ENCODE data around the gene PRR13.

Gene PRR13

GRCh38 chr12:53468282-53468681, 26.7 kb downstream of the PRR13 start:
- no peak for DNase-seq (ENCODE audit: low read depth, low spot score)

GRCh38 chr12:53472056-53472582, 30.6 kb downstream of the PRR13 start:
- DNase-seq (ENCODE audit: low read depth, low spot score): no peak

DNA sequence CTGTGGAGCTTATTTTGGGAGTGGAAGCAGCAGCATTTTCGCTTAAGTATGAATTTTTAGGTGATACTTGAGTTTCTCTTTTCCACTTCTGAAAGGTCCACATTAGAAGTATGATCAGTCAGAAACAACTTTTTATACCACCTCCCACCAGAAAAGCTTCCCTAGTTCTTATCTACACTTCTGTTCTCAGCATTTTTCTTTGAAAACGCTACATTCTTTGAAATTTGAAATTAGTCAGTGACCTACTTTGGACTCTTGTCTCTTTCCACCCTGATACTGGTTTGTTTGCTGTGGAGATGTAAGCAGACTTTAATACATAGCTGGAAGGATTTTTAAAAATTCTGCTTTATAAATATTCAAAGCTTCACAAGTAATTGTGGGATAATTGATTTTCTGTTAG, 32.5 kb downstream of the PRR13 start:
- DNase-seq (ENCODE audit: low read depth, low spot score): no peak

DNA sequence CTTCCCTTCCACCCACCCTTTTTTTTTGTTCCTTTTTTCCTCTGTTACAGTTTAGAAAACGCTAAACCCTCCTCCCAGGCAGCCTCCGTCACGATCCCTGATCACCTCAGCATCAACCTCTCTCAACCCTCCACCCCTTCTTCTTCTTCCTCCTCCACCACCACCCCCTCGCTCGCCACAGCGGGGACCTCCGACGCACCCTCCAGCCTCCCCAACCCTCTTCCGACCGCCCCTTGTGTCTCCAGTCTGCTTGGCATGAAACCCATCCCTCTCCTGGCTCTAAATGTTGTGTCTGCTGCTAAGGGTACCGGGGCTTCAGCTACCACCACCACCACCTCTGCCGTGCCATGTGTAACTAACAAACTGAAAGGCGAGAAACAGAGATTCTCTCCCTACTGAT, 33.3 kb downstream of the PRR13 start:
- DNase-seq (ENCODE audit: low read depth, low spot score): no peak

GRCh38 chr12:53476769-53477209, 35.3 kb downstream of the PRR13 start:
- peak; percentile 39 for DNase-seq (ENCODE audit: low read depth, low spot score)

DNA sequence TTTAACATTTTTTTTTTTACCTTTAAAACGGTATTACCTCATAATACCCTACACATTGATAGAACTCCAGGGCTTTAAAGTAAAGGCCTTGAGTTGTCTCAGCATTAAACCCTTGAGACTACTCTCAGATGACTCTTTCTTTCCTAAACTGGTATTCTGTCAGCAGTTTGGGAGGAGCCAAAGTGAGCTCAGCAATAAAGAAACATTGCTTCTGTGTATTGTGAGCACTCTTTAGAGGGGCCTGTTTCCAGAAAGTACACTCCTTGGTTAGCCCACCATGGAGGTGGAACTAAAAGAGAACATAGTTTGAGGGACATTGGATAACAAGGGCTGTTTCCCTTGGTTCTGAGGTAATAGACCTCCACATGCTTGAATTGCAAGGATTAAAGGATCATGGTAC, 37.3 kb downstream of the PRR13 start:
- no peak for DNase-seq (ENCODE audit: low read depth, low spot score)

DNA sequence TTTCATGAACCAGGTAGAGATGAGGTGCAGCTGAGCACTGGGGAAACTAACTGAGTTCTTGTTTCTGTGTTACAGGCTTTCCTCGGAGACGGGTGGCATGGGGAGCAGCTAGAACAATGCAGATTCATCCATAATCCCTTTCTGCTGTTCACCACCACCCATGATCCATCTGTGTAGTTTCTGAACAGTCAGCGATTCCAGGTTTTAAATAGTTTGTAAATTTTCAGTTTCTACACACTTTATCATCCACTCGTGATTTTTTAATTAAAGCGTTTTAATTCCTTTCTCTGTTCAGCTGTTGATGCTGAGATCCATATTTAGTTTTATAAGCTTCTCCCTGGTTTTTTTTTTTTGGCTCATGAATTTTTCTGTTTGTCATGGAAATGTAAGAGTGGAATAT, 37.8 kb downstream of the PRR13 start:
- no peak for DNase-seq (ENCODE audit: low read depth, low spot score)

DNA sequence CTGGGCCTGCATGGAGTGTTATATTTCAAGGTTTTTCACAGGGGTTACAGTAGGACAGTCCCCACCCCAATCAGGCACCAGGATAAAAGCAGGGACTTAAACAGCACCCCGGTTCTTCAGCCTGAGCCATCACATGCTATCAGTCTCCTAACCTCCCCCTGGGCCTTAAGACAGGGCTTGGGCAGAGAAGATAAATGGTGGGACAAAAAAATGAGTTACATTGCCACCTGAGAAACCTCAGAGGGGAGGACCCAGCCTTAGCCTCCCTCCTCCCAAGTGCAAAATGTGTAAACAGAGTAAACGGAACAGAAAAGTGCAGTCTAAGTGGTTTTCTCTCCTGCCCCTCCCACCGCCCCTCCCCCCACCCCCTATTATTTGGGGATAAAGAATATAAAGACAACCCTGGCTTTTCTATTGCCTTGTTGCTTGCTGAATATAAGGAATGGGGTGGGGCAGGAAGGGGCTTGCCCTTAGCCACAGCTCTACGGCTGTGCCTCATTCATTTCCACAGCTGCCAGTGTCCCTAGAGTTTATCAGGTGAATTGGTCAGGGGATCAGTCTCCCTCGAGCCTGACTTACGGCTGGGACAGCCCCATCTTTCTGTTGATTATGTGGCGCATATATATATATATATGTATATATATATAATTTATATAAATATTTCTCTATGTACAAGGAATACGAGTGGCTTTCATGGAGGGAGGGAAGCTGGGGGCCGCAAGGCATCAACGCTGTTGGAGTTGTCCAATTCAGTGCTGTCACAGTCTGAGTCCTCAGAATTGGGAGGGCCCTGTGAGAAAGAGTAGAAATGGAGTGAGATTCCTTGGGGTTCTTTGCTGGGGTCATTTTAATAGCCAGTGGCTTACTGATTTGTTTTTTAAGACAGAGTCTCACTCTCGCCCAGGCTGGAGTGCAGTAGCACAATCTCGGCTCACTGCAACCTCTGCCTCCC, 39.2 kb downstream of the PRR13 start:
- no peak for DNase-seq (ENCODE audit: low read depth, low spot score)

DNA sequence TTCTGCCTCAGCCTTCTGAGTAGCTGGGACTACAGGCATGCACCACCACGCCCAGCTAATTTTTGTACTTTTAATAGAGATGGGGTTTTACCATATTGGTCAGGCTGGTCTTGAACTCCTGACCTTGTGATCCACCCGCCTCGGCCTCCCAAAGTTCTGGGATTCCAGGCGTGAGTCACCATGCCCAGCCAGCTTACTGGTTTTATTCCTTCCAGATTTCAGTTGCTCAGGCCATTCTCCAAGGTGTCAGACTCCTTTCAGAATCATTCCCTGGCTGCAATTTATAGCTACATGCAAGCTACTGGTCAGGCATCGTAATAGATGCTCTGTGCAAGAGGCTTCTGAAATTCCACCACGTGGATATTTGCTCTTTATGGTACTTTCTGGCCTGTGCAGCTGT, 39.9 kb downstream of the PRR13 start:
- peak; percentile 44 for DNase-seq (ENCODE audit: low read depth, low spot score)

- DNase-seq (ENCODE audit: low read depth, low spot score): peak; percentile 48
Observed at GRCh38 chr12:53481939-53482586, 40.5 kb downstream of the PRR13 start.

- DNase-seq (ENCODE audit: low read depth, low spot score): no peak
Observed at GRCh38 chr12:53482626-53483168, 41.2 kb downstream of the PRR13 start.

DNA sequence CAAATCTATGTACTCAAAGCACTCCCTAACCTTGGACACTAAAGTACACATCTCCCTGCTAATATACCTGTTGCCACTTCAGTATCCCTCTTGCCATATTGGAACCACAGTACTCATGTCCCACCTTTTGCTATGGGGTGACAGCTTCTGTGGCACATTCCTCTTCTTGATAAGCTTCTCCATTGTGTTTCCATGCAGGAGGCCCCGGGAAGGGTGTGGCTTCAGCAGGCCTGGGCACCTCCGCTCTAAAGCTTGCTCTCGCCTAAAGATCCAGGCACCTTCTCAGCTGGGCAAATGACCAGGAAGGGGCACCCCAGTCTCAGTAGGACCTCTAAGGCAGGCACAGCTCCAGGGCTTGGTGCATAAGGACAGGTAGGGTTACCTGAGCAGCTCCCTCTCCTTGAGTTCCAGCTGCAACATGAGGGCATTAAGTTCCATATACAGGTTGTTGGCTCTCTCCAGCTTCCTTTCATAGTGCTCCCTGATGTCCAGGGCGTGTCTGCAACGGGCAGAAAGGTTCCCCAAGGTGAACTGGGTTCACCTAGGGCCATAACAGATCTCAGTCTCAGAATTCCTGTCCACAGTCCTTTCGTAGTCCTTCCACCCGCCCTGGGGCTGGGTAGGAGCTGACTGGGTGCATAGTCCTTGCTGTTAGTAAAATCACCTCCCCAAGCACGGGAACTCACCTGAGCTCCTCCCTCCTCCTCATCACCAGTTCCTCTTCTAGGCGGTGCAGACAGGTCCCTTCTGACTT, 41.9 kb downstream of the PRR13 start:
- no peak for DNase-seq (ENCODE audit: low read depth, low spot score)

DNA sequence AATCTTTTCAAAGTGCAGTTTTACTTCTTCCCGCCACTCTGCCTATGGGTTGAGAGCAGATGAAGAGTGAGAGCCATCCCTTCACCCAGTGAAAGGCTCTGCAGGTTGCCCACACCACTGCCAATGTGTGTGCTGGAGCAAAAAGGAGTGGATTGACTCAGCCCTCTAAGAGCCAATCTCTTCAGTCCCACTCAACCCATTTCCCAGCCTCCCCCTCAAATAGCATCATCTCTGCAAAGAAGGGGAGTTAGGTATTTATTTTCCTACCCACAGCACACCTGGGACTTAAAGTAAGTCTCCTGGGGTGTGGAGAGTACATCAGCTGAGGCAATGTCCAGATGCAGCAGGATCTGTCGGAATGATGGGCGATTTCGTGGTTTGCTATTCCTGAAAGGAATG, 42.4 kb downstream of the PRR13 start:
- no peak for DNase-seq (ENCODE audit: low read depth, low spot score)

DNA sequence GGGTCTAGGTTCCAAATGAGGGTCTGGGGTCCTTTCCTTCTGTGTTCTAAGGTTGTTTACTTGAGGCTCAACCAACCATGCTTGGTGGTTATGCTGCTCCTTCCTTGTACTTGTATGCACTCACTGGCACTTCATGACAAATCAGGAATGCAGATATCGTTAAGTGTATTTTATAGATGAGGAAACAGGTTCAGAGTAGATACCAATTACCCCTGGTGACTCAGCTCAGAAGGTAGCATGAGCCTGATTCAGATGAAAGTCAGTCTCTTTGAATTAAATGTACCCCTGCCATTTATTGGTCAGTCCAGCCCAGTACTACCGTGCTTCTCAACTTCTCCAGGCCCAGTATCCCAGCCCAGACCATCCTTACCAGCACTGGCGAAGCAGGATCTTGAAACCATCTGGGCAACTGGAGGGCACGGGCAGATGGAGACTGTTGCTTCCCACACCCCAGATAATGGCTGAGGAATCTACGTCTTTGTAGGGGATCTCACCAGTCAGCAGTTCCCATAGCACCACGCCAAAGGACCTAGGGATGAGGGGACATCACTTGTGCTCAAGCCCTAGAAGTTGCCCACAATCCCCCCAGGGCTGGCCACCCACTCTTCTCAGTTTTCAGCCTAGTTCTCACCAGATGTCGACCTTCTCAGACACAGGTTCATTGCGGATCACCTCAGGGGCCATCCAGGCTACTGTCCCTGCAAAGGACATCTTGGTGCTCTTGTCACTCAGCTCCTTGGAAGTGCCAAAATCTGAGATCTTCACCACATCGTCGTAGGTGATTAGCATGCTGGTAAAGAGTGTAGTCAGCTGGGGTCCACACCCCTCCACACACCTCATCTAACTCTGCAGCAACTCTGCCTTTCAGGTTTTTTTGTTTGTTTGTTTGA, 43.4 kb downstream of the PRR13 start:
- DNase-seq (ENCODE audit: low read depth, low spot score): no peak

- DNase-seq (ENCODE audit: low read depth, low spot score): no peak
Observed at GRCh38 chr12:53485955-53486735, 44.6 kb downstream of the PRR13 start.

DNA sequence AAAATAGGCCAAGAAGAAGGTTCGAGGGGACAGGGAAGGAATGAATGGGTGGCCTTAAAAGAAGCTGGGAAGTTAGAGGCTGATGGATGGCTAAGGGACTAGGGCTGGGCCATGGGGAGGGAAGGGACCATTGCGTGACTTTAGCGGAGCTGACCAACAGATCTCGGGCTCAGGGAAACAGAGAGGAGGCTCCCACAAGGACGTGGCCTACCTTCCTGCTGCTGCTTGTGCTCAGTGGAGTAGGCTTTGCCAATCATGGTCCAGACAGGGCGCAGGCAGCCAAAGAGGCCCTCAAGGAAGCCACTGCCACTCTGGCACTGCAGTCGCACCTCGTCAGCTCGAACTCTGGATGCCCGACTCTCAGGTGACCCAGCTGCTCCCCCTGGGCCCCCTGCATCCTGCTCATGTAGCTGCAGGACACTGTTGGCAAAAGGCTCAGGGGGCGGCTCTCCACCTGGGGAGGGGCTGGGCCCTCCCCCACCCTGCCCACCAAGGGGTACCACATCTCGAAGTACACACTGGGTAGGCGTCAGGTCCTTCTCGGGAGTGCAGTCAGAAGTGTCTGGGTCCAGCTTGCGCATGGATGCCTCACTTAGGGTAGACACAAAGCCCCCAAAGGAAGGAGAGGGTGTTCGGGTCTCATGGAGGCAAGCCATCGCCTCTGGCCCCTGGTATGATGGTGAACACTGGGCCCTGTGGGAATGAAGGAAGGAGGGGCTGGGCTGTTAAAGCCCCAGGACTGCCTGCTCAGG, 45.4 kb downstream of the PRR13 start:
- DNase-seq (ENCODE audit: low read depth, low spot score): no peak

GRCh38 chr12:53489242-53489864, 47.8 kb downstream of the PRR13 start:
- DNase-seq (ENCODE audit: low read depth, low spot score): no peak

GRCh38 chr12:53492188-53492587, 50.7 kb downstream of the PRR13 start:
- DNase-seq (ENCODE audit: low read depth, low spot score): peak; percentile 24
